OCI-LY3 (cell line): Measurements from ENCODE around the gene EML3.
"Not testable (repeated sequence)": the region's sequence is repeated elsewhere in the genome, so short reads cannot be mapped to it uniquely, and the experiment has no call there.

ENCODE experiments used
- H2AFZ ChIP-seq: fragments of 200-600, 300-600 bp; shearing (Covaris generic); 2 replicates; pipeline ENCODE4 v1.6.0; 2014; ENCODE audit warnings: antibody characterized with exemption, low read depth, low read length
- H3K27ac ChIP-seq: fragments of 200-600, 300-600 bp; sonication (generic); 2 replicates; pipeline ENCODE4 v1.5.1; 2014; ENCODE audit warnings: mild to moderate bottlenecking, low read length, moderate library complexity, mixed read lengths
- H3K27me3 ChIP-seq: fragments of 200-600, 300-600 bp; sonication (generic); 2 replicates; pipeline ENCODE4 v1.6.1; 2014; ENCODE audit warnings: low read depth, low read length, mixed read lengths
- H3K36me3 ChIP-seq: fragments of 200-600, 300-600 bp; sonication (generic); replicated peaks from 2 replicates; pipeline ENCODE3; 2014; ENCODE audit warnings: low read depth, low read length, mixed read lengths
- H3K4me1 ChIP-seq: fragments of 300-600, 200-600 bp; sonication (generic); 2 replicates; pipeline ENCODE4 v1.6.1; 2014; ENCODE audit warnings: low read length, mixed read lengths
- H3K4me2 ChIP-seq: fragments of 200-600, 300-600 bp; sonication (generic); 2 replicates; pipeline ENCODE4 v1.6.1; 2014; ENCODE audit warnings: low read length, mixed read lengths
- H3K4me3 ChIP-seq: fragments of 300-600, 200-600 bp; sonication (generic); 2 replicates; pipeline ENCODE4 v1.5.1; 2014; ENCODE audit warnings: antibody characterized with exemption, mild to moderate bottlenecking, low read length, moderate library complexity
- H3K79me2 ChIP-seq: fragments of 300-600, 200-600 bp; shearing (Covaris generic); 2 replicates; pipeline ENCODE4 v1.6.1; 2014; ENCODE audit warnings: mild to moderate bottlenecking, low read length, mixed read lengths
- H3K9ac ChIP-seq: fragments of 300-600, 200-600 bp; shearing (Covaris generic); 2 replicates; pipeline ENCODE4 v1.6.0; 2014; ENCODE audit warnings: mild to moderate bottlenecking, low read length, moderate library complexity
- H3K9me3 ChIP-seq: fragments of 200-600, 300-600 bp; shearing (Covaris generic); 2 replicates; pipeline ENCODE4 v1.6.1; 2014; ENCODE audit warnings: low read length, mixed read lengths; ENCODE audit not compliant: insufficient read depth
- H4K20me1 ChIP-seq: fragments of 200-600, 300-600 bp; sonication (generic); 2 replicates; pipeline ENCODE4 v1.6.1; 2016; ENCODE audit warnings: low read length, mixed read lengths; ENCODE audit not compliant: insufficient read depth
- CTCF ChIP-seq: fragments of 200-600, 300-600 bp; sonication (generic); IDR thresholded peaks from 2 replicates; pipeline ENCODE4 v1.5.1; 2014; ENCODE audit warnings: antibody characterized with exemption, low read length, low read depth
- EZH2phosphoT487 ChIP-seq: fragments of 200-600 bp; shearing (Covaris generic); IDR thresholded peaks from 2 replicates; pipeline ENCODE4 v1.6.1; 2018; ENCODE audit warnings: antibody characterized with exemption, mixed run types, low read depth

Gene EML3

GRCh38 chr11:62567018-62567633 lies 45.4 kb downstream of the EML3 start:
- Histone ChIP-seq H2AFZ (no peak overlapping the region), H3K4me3 (no peak overlapping the region), H3K4me2 (peak overlapping the region; percentile 16), H3K9ac (no peak overlapping the region), H3K79me2 (peaks cover 91% of the 10 kb centered on the region), H3K27ac (peak overlapping the region; percentile 69), H3K27me3 (no peaks in the 10 kb centered on the region), H4K20me1 (peaks cover 24% of the 10 kb centered on the region; the same call in 1 of the 2 replicates), H3K9me3 (no peaks in the 10 kb centered on the region), H3K36me3 (peaks cover 71% of the 10 kb centered on the region), H3K4me1 (peaks cover 47% of the 10 kb centered on the region)
- TF ChIP-seq CTCF (no peak), EZH2phosphoT487 (no peak)

GRCh38 chr11:62566247-62566646 lies 46.3 kb downstream of the EML3 start:
- H3K27ac ChIP-seq: peak overlapping the region; percentile 69
- no peak overlapping the region for H2AFZ ChIP-seq
- TF ChIP-seq EZH2phosphoT487 (no peak), CTCF (no peak)
- H3K9me3 ChIP-seq: no peaks in the 10 kb centered on the region
- no peak overlapping the region for H3K9ac ChIP-seq
- peaks cover 62% of the 10 kb centered on the region for H3K36me3 ChIP-seq
- H4K20me1 ChIP-seq: peaks cover 24% of the 10 kb centered on the region; the same call in 1 of the 2 replicates
- peaks cover 86% of the 10 kb centered on the region for H3K79me2 ChIP-seq
- no peak overlapping the region for H3K4me2 ChIP-seq
- H3K27me3 ChIP-seq: no peaks in the 10 kb centered on the region
- peaks cover 38% of the 10 kb centered on the region for H3K4me1 ChIP-seq
- H3K4me3 ChIP-seq: no peak overlapping the region

- TF ChIP-seq CTCF (no peak), EZH2phosphoT487 (no peak)
- no peak overlapping the region for H2AFZ ChIP-seq
- H3K4me3 ChIP-seq: no peak overlapping the region
- H3K4me1 ChIP-seq: peaks cover 39% of the 10 kb centered on the region
- no peaks in the 10 kb centered on the region for H3K9me3 ChIP-seq
- peaks cover 28% of the 10 kb centered on the region; the same call in 1 of the 2 replicates for H4K20me1 ChIP-seq
- peak overlapping the region; percentile 16 for H3K27ac ChIP-seq
- peaks cover 82% of the 10 kb centered on the region for H3K79me2 ChIP-seq
- H3K36me3 ChIP-seq: peaks cover 59% of the 10 kb centered on the region
- no peak overlapping the region for H3K9ac ChIP-seq
- no peak overlapping the region for H3K4me2 ChIP-seq
- H3K27me3 ChIP-seq: no peaks in the 10 kb centered on the region
These were observed 47.3 kb downstream of the EML3 start for GRCh38 chr11:62565100-62565802.

- H3K4me2 ChIP-seq, H2AFZ ChIP-seq, H3K27me3 ChIP-seq, H3K9ac ChIP-seq, H3K4me3 ChIP-seq, H3K9me3 ChIP-seq, H3K27ac ChIP-seq: not testable (repeated sequence)
- H3K79me2 ChIP-seq: peaks cover 68% of the 10 kb centered on the region
- H3K36me3 ChIP-seq: peaks cover 58% of the 10 kb centered on the region
- peaks cover 48% of the 10 kb centered on the region for H3K4me1 ChIP-seq
- peaks cover 21% of the 10 kb centered on the region; the same call in 1 of the 2 replicates for H4K20me1 ChIP-seq
These were observed 50.8 kb downstream of the EML3 start for GRCh38 chr11:62561677-62562230.
